ENCODE measurements around the gene TBC1D23. TPM values are rescaled to one million over a fixed set of nuclear protein-coding genes. Genes with fewer than 3 reads are reported as not detected.
"Not testable (repeated sequence)": the region's sequence is repeated elsewhere in the genome, so short reads cannot be mapped to it uniquely, and the experiment has no call there.

TBC1D23 gene
- total and polyA plus RNA-seq, 9 of the 15 experiments (the other 6 are each of a cell fraction or from before 2014, with no cell fraction given): 23.4 to 85.8 (median 43.7) TPM

- no peaks in the 10 kb centered on the region for H3K9me3 ChIP-seq (replicated peaks; ENCODE audit: control insufficient read depth, insufficient read depth, low read depth, low read length)
- ChIA-PET CTCF (ENCODE audit: low intra/inter-chr PET ratio) (interaction anchor here (0.6 kb wide), 1 partner anchor 34 kb away, joined by 3 read pairs; no protein-coding TSS in a partner anchor), POLR2A (interaction anchor here (1.1 to 1.6 kb wide), 3 partner anchors 9 to 14 kb away, joined by 3 to 4 read pairs (median 3); partner anchors contain the start of gene NIT2)
- H3K9me1 ChIP-seq (ENCODE audit: control insufficient read depth, insufficient read depth, low read length): no peaks in the 10 kb centered on the region
- H3K79me2 ChIP-seq (ENCODE audit: control insufficient read depth, insufficient read depth, low read length): no peaks in the 10 kb centered on the region
- H3K27ac ChIP-seq (ENCODE audit: extremely low read depth, low read depth, low read length): no peak overlapping the region
- ATAC-seq (no peak), DNase-seq (ENCODE audit: extremely low read depth in 1 of 4, low spot score in 3 of 4) (no peak), FAIRE-seq (no peak)
- intact Hi-C loops (cut with micrococcal nuclease): no loop called here
- H3K9ac ChIP-seq (ENCODE audit: insufficient read depth in 1 of 2, low read depth in 2 of 2, low read length in 2 of 2): no peak overlapping the region
- no peaks in the 10 kb centered on the region for H4K20me1 ChIP-seq (replicated peaks; ENCODE audit: control insufficient read depth, insufficient read depth, low read length)
- H2AFZ ChIP-seq (ENCODE audit: low read depth, low read length): no peak overlapping the region
- 86% methylated on average over 4 of the region's 5 CpGs for WGBS (ENCODE audit: insufficient coverage, low coverage, missing lambda C conversion rate)
- BruUV-seq (replicated peaks): no TSS peak
- H3K4me1 ChIP-seq (replicated peaks in 1 of 2; ENCODE audit: control insufficient read depth in 2 of 2, insufficient read depth in 2 of 2, low read length in 2 of 2): no peaks in the 10 kb centered on the region; a peak in 1 of 5 replicates
- TF ChIP-seq NRF1 (conservative IDR thresholded peaks at IDR 0.05 in 1 of 2, IDR thresholded peaks at IDR 0.05 in 1 of 2) (no peak), PHTF2 (CRISPR knock-in tag; IDR thresholded peaks at IDR 0.05) (no peak), ZNF445 (CRISPR knock-in tag; IDR thresholded peaks at IDR 0.05; ENCODE audit: low read depth) (no peak), TAF15 (IDR thresholded peaks at IDR 0.05; ENCODE audit: low read depth, low read length) (no peak), TAL1 (IDR thresholded peaks at IDR 0.05) (no peak)
- H3K4me2 ChIP-seq (ENCODE audit: insufficient read depth, low read length): no peak overlapping the region
- in situ Hi-C loops (cut with MboI): no loop called here
- peaks cover 39% of the 10 kb centered on the region; the same call in 2 of the 3 replicates for H3K36me3 ChIP-seq (ENCODE audit: control insufficient read depth, insufficient read depth, low read length)
- H3K27me3 ChIP-seq (ENCODE audit: control insufficient read depth in 2 of 2, insufficient read depth in 2 of 2, low read length in 2 of 2): no peaks in the 10 kb centered on the region
- H3K4me3 ChIP-seq: no peak overlapping the region
Measured at GRCh38 chr3:100348727-100349126, 87.9 kb downstream of the TBC1D23 start.

- H3K4me2 ChIP-seq (ENCODE audit: insufficient read depth, low read length); H4K20me1 ChIP-seq (replicated peaks; ENCODE audit: control insufficient read depth, insufficient read depth, low read length); H3K9me1 ChIP-seq (ENCODE audit: control insufficient read depth, insufficient read depth, low read length); H3K4me1 ChIP-seq (replicated peaks in 1 of 2; ENCODE audit: control insufficient read depth in 2 of 2, insufficient read depth in 2 of 2, low read length in 2 of 2); H3K27me3 ChIP-seq (ENCODE audit: control insufficient read depth in 2 of 2, insufficient read depth in 2 of 2, low read length in 2 of 2); H3K9ac ChIP-seq (ENCODE audit: insufficient read depth in 1 of 2, low read depth in 2 of 2, low read length in 2 of 2); FAIRE-seq; POLR2A ChIA-PET; H3K27ac ChIP-seq (ENCODE audit: extremely low read depth, low read depth, low read length); DNase-seq (ENCODE audit: extremely low read depth in 1 of 4, low spot score in 3 of 4); H3K9me3 ChIP-seq (replicated peaks; ENCODE audit: control insufficient read depth, insufficient read depth, low read depth, low read length); CTCF ChIA-PET (ENCODE audit: low intra/inter-chr PET ratio); intact Hi-C loops (cut with micrococcal nuclease); ATAC-seq; H2AFZ ChIP-seq (ENCODE audit: low read depth, low read length); in situ Hi-C loops (cut with MboI); BruUV-seq (replicated peaks); H3K79me2 ChIP-seq (ENCODE audit: control insufficient read depth, insufficient read depth, low read length); H3K4me3 ChIP-seq: not testable (repeated sequence)
- peaks cover 23% of the 10 kb centered on the region; the same call in 2 of the 3 replicates for H3K36me3 ChIP-seq (ENCODE audit: control insufficient read depth, insufficient read depth, low read length)
- no CpG with 5 or more reads among the region's 2 CpGs for WGBS (ENCODE audit: insufficient coverage, low coverage, missing lambda C conversion rate)
- peak in 1 of 2 experiments; percentile 90 for TF ChIP-seq AFF1 (IDR thresholded peaks at IDR 0.05; ENCODE audit: low read depth in 1 of 2, partially characterized antibody in 2 of 2)
Measured at GRCh38 chr3:100351770-100352169, 91.0 kb downstream of the TBC1D23 start.

Data from K562 (cell line).